HG03095 (cell line): ENCODE data around the gene KCNB1.

Source experiments
- ATAC-seq: cut with Tn5 transposase; IDR thresholded peaks from one replicate; pipeline ENCODE4 v1.9.1; 2021; ENCODE audit warnings: moderate library complexity; ENCODE audit not compliant: unreplicated experiment

The KCNB1 gene

GRCh38 chr20:49471397-49471796 lies 11.1 kb downstream of the KCNB1 start:
- ATAC-seq, result no peak

DNA sequence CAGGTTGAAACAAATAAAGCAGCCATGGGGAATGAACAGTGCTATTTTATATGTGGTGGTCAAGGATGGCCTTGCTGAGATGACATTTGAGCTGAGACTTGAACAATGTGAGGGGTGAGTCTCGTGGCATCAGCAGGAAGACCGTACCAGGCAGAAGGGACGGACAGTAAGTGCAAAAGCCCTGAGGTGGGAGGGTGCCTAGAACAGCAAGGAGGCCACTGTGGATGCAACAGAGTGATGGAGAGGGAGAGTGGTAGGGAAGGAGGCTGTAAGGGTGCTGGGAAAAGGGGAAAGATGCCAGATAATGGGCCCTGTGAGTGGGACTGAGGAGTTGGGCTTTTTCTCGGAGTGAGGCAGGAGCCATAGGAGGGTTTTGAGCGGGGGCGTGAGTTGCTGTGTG lies 11.5 kb downstream of the KCNB1 start:
- ATAC-seq, result no peak

GRCh38 chr20:49469060-49469459 lies 13.4 kb downstream of the KCNB1 start:
- no peak for ATAC-seq

DNA sequence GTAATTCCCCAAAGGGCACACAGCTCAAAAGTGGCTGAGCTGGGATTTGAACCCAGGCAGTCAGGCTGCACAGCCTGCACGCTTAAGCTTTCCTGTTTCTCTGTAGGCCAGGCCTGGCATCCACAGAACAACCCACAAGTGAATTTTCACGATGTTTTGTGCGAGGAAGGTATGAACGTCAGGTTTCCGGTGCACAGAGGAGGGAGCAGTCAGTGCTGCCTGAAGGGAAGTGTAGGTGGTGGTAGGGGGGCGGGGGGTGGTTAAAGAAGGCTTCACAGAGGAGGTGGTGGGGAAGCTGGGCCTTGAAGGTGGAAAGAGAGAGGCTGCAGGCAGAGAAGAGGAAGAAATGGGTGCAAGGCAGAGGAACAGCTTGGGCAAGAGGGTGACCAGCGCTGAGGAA lies 14.1 kb downstream of the KCNB1 start:
- no peak for ATAC-seq

DNA sequence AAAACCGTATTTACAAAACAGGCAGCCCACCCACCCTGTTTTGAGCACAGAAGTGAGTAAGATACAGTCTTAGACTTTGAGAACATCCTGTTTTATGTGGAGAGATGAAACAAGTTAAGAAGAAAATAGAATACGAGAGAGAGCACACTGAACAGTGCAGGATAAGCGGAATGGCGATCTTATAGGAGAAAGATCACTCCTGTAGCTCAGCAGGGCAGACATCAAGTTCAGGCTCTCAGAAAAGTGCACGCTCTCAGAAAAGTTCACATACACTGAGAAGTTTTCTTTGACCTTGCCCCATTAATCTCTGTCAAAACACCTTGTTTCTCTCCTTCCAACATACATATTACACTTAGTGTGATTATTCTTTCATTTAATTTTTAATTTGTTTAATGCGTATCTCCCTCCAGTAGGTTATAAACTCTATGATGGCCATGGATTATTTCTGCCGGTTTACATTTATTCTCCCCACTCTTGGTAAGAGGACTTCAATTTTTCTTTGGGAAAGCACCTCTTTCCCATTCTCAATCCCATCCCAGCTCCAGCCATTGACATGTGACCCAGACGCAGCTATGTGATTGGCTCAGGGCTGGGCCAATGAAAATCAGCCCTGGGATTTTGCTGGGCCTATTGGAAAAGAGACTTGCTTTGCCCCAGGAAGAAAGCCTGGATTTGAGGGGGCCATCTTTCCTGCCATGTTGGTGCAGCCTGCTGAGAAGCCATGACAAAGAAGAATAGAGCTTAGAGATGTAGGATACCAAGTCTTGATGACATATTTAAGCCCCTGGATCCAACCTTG lies 16.2 kb downstream of the KCNB1 start:
- no peak for ATAC-seq

DNA sequence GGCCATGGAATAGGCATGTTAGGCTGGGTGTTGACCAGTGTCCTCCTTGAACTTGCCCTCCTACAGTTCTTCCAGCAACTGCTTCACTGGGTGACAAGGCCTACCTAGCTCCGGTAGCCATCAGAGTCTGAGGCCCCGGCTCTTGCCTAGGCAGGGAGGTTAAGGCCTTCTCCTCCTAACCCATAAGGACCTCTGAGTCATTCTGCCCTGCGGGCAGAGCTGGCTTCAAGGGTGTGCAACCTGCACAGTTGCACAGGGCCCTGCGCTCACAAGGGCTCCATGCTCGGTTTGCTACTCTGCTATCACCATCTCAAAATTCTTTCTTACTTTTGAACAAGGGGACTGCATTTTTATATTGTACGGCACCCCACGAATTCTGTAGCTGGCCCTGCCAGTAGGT lies 17.9 kb downstream of the KCNB1 start:
- ATAC-seq, result no peak

GRCh38 chr20:49462626-49463025 lies 19.8 kb downstream of the KCNB1 start:
- no peak for ATAC-seq

GRCh38 chr20:49461894-49462620 lies 20.4 kb downstream of the KCNB1 start:
- ATAC-seq, result no peak

GRCh38 chr20:49460916-49461315 lies 21.6 kb downstream of the KCNB1 start:
- no peak for ATAC-seq

DNA sequence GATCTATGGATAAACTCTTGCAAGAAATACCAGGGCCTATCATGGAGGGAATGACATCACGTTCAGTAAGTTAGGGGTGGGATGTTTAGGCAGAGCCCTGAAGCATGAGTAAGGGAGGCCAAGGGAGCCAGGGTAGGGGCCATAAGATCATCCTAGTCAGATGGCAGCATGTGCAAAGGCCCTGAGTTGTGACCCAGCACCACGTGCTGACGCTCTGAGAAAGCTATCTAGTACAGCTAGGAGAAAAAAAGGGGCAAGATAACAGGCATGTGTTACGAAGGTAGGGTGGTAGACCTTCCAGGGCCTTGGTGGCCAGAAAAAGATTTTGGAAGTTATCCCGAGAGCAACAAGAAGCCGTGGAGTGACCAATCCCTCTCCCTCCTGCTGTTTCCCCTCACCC lies 22.3 kb downstream of the KCNB1 start:
- no peak for ATAC-seq

DNA sequence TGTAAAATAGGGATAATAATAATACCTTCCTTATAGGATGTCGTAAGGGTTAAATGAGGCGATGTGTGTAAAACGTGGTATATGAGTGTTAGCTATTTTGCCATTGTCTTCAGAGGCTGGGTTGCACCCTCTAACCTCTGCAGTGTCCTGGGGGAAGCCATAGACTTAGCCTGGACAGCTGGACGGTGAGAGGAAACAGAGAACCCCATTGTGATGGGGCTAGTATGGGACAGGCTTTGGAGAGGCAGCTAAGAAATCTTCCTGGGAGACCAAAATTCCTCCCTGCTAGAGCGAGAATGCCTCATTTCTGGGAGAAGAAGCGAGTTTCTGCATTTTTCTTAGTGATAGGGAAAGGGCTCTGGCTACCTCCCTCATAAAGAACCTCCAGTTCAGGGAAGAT lies 22.8 kb downstream of the KCNB1 start:
- no peak for ATAC-seq

GRCh38 chr20:49457444-49457843 lies 25.0 kb downstream of the KCNB1 start:
- ATAC-seq, result no peak

DNA sequence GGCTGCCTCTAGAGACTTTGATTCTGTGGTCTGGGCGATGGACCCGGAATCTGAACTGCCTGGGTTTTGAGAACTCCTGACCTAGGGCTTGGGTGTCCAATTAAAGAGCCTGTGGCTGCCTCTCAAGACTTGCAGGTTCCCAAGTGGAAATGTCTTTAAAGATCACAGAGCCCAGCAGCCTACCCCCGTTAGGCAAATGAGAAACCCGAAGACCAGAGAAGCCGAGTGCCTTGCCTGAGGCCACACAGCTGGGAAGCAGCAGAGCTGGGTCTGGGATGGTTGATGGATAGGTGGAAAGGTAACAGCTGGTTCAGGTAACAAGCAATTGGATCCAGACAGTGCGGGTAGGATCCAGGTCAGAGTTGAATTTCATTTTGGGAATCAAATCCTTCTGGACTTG lies 25.8 kb downstream of the KCNB1 start:
- no peak for ATAC-seq

- ATAC-seq, result no peak
These were observed 26.8 kb downstream of the KCNB1 start for GRCh38 chr20:49455691-49456090.

DNA sequence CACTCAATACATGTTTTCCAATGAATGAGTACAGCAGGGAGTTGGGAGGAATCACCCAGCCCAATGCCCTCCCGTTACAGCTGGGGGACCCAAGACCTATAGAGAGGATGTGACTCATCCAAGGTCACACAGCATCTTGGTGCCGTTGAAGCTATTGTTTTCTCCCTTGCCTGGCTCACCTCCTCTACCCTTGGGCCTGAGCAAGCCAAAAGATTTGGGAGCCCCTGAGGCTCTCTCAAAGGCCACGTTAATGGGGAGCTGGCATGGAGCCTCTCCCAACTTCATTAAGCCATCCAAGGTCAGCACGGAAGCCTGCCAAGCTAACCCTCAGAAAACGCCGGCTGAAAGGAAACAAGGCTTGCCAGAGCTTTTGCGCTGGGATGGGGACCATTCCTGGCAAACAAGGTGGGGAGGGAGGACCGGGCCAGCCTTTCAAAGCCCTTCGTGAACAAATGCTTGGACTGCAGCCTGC lies 30.4 kb downstream of the KCNB1 start:
- ATAC-seq, result no peak

DNA sequence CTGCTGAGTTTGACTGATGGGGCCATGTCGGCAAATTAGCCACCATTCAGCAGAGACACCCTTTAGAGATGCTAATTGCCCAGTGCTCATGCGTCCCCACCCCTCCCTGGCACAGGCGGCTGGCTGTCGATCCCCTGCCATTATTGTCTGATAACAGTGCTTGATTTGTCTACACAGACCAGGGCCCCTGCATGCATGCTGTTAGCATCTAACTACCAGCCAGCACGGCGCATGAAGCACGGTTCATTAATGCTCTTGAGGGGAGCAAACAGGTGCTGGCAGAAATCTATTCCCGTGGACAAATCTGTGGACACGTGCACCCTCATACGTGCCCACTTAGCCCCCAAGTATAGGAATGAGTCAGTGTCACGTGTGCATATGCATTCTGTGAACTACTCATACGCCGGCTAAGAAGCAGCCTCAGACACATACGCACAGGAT lies 32.2 kb downstream of the KCNB1 start:
- ATAC-seq, result no peak

- no peak for ATAC-seq
These were observed 33.6 kb downstream of the KCNB1 start for GRCh38 chr20:49448917-49449316.

- ATAC-seq, result no peak
These were observed 34.3 kb downstream of the KCNB1 start for GRCh38 chr20:49447946-49448809.

DNA sequence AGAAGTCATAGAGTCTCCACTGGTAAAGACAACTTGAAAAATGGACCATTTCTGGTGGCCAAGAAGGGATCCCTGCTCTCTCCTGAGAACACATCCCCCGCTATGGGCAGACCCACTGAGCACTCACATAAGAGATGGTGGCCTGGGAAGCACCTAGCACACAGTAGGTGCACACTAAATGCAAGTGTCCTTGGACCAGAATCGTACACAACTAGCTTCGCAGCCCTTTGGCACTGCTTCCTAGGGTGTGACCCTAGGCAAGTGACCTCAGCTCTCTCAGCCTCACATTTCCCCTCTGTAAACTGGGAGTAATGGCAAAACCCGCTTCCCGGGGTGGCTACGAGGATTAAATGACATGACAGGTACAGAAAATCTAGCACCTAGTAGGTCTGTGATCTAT lies 35.1 kb downstream of the KCNB1 start:
- no peak for ATAC-seq

GRCh38 chr20:49446808-49447207 lies 35.7 kb downstream of the KCNB1 start:
- no peak for ATAC-seq

- no peak for ATAC-seq
These were observed 36.4 kb downstream of the KCNB1 start for GRCh38 chr20:49446080-49446479.
